ENCODE results near the gene MADD. TPM values are rescaled to one million over a fixed set of nuclear protein-coding genes. Genes with fewer than 3 reads are reported as not detected.

MADD gene
- total and polyA plus RNA-seq, 2 donors (not counting 1 experiment from before 2014, with no cell fraction given) = 7.0 to 15.4 TPM

- Histone ChIP-seq H3K9ac (ENCODE audit: insufficient read depth, low read length) (no peak overlapping the region), H2AFZ (ENCODE audit: low read length) (no peak overlapping the region), H4K20me1 (ENCODE audit: control insufficient read depth, extremely low read depth, insufficient read depth, low read length) (no peaks in the 10 kb centered on the region), H3K79me2 (ENCODE audit: control insufficient read depth, insufficient read depth, low read length) (no peaks in the 10 kb centered on the region), H3K27me3 (ENCODE audit: control insufficient read depth, insufficient read depth, low read length) (no peaks in the 10 kb centered on the region), H3K36me3 (ENCODE audit: control insufficient read depth, insufficient read depth, low read length) (no peaks in the 10 kb centered on the region), H3K4me3 (replicated peaks in 1 of 4; ENCODE audit: control extremely low read depth in 1 of 4, insufficient read depth in 1 of 4, low read depth in 3 of 4, low read length in 4 of 4) (no peak overlapping the region), H3K27ac (ENCODE audit: insufficient read depth, low read length) (no peak overlapping the region), H3K4me2 (ENCODE audit: extremely low read depth, insufficient read depth, low read length) (no peak overlapping the region), H3K4me1 (ENCODE audit: control insufficient read depth, extremely low read depth, insufficient read depth, low read length) (no peaks in the 10 kb centered on the region), H3K9me3 (ENCODE audit: control insufficient read depth, insufficient read depth, low read depth, low read length) (no peaks in the 10 kb centered on the region)
- DNase-seq (ENCODE audit: low read depth in 2 of 2) = no peak
- no peak for TF ChIP-seq CTCF (conservative IDR thresholded peaks at IDR 0.05 in 1 of 2, IDR thresholded peaks at IDR 0.05 in 1 of 2; ENCODE audit: low read depth in 1 of 2, low read length in 2 of 2)
- TF ChIP-seq EZH2 (IDR thresholded peaks at IDR 0.05; ENCODE audit: low read length, missing control alignments) = no peak
These were observed 105.7 kb downstream of the MADD start for GRCh38 chr11:47375546-47376085.

GRCh38 chr11:47376107-47376524 lies 106.2 kb downstream of the MADD start:
- Histone ChIP-seq H3K9ac (ENCODE audit: insufficient read depth, low read length) (no peak overlapping the region), H3K4me1 (ENCODE audit: control insufficient read depth, extremely low read depth, insufficient read depth, low read length) (no peaks in the 10 kb centered on the region), H3K27ac (ENCODE audit: insufficient read depth, low read length) (no peak overlapping the region), H3K4me3 (replicated peaks in 1 of 4; ENCODE audit: control extremely low read depth in 1 of 4, insufficient read depth in 1 of 4, low read depth in 3 of 4, low read length in 4 of 4) (no peak overlapping the region), H2AFZ (ENCODE audit: low read length) (no peak overlapping the region), H3K79me2 (ENCODE audit: control insufficient read depth, insufficient read depth, low read length) (no peaks in the 10 kb centered on the region), H3K27me3 (ENCODE audit: control insufficient read depth, insufficient read depth, low read length) (no peaks in the 10 kb centered on the region), H4K20me1 (ENCODE audit: control insufficient read depth, extremely low read depth, insufficient read depth, low read length) (no peaks in the 10 kb centered on the region), H3K36me3 (ENCODE audit: control insufficient read depth, insufficient read depth, low read length) (no peaks in the 10 kb centered on the region), H3K9me3 (ENCODE audit: control insufficient read depth, insufficient read depth, low read depth, low read length) (no peaks in the 10 kb centered on the region), H3K4me2 (ENCODE audit: extremely low read depth, insufficient read depth, low read length) (no peak overlapping the region)
- TF ChIP-seq CTCF (conservative IDR thresholded peaks at IDR 0.05 in 1 of 2, IDR thresholded peaks at IDR 0.05 in 1 of 2; ENCODE audit: low read depth in 1 of 2, low read length in 2 of 2) (no peak), EZH2 (IDR thresholded peaks at IDR 0.05; ENCODE audit: low read length, missing control alignments) (no peak)
- DNase-seq (ENCODE audit: low read depth in 2 of 2) = no peak

GRCh38 chr11:47376525-47377371 lies 106.8 kb downstream of the MADD start:
- no peaks in the 10 kb centered on the region for H3K4me1 ChIP-seq (ENCODE audit: control insufficient read depth, extremely low read depth, insufficient read depth, low read length)
- no peak overlapping the region for H2AFZ ChIP-seq (ENCODE audit: low read length)
- H3K9ac ChIP-seq (ENCODE audit: insufficient read depth, low read length) = no peak overlapping the region
- H3K9me3 ChIP-seq (ENCODE audit: control insufficient read depth, insufficient read depth, low read depth, low read length) = no peaks in the 10 kb centered on the region
- H3K27me3 ChIP-seq (ENCODE audit: control insufficient read depth, insufficient read depth, low read length) = no peaks in the 10 kb centered on the region
- no peak for DNase-seq (ENCODE audit: low read depth in 2 of 2)
- H3K4me3 ChIP-seq (replicated peaks in 1 of 4; ENCODE audit: control extremely low read depth in 1 of 4, insufficient read depth in 1 of 4, low read depth in 3 of 4, low read length in 4 of 4) = no peak overlapping the region
- H4K20me1 ChIP-seq (ENCODE audit: control insufficient read depth, extremely low read depth, insufficient read depth, low read length) = no peaks in the 10 kb centered on the region
- no peaks in the 10 kb centered on the region for H3K36me3 ChIP-seq (ENCODE audit: control insufficient read depth, insufficient read depth, low read length)
- H3K4me2 ChIP-seq (ENCODE audit: extremely low read depth, insufficient read depth, low read length) = no peak overlapping the region
- no peak overlapping the region for H3K27ac ChIP-seq (ENCODE audit: insufficient read depth, low read length)
- TF ChIP-seq CTCF (conservative IDR thresholded peaks at IDR 0.05 in 1 of 2, IDR thresholded peaks at IDR 0.05 in 1 of 2; ENCODE audit: low read depth in 1 of 2, low read length in 2 of 2) (no peak), EZH2 (IDR thresholded peaks at IDR 0.05; ENCODE audit: low read length, missing control alignments) (no peak)
- H3K79me2 ChIP-seq (ENCODE audit: control insufficient read depth, insufficient read depth, low read length) = no peaks in the 10 kb centered on the region
